Endothelial cell of umbilical vein (primary cell): Measurements from ENCODE around the gene SPATA6L. TPM values are rescaled to one million over a fixed set of nuclear protein-coding genes. Genes with fewer than 3 reads are reported as not detected.

Experiments
- BruUV-seq: library from RNA; stranded (reverse); fragments of 400-500 nt; replicated peaks from 2 replicates; lab custom pipeline; 2021; lab: Mats Ljungman, UMichigan
- CTCF ChIA-PET: fragments of 300-600, 350-600 bp; sonication (Branson Sonifier 250); formaldehyde crosslinking; loops from one replicate; lab custom pipeline; 2021; ENCODE audit warnings: antibody characterized with exemption, inconsistent platforms; lab: Charles Lee
- POLR2A ChIA-PET: fragments of 300-600, 350-600 bp; sonication (Branson Sonifier 250); formaldehyde crosslinking; loops from one replicate; lab custom pipeline; 2021; ENCODE audit warnings: antibody characterized with exemption, inconsistent platforms; lab: Charles Lee
- DNase-seq: peaks from one replicate; pipeline ENCODE4 v3.0.0-alpha.2; 2011; ENCODE audit warnings: low read depth, low spot score
- FAIRE-seq: peaks from 2 replicates; lab custom pipeline; 2011; peaks lifted over from hg19 to GRCh38; lab: Jason Lieb, UNC
- H2AFZ ChIP-seq: 2 replicates; pipeline ENCODE4 v1.6.0; 2012; ENCODE audit warnings: low read depth, low read length, control low read depth, inconsistent platforms
- H3K27ac ChIP-seq: 2 replicates; pipeline ENCODE4 v1.5.1; 2011; ENCODE audit warnings: low read depth, mild to moderate bottlenecking, control low read depth, low read length, moderate library complexity; ENCODE audit not compliant: insufficient read depth
- H3K27me3 ChIP-seq, 2 experiments: 2 replicates each; pipeline versions ENCODE4 v1.6.0 to v1.6.1; 2011; ENCODE audit warnings: low read length in 2 of 2, mixed read lengths in 1 of 2; ENCODE audit not compliant: control insufficient read depth in 2 of 2, insufficient read depth in 2 of 2
- H3K36me3 ChIP-seq, 2 experiments: 2 replicates in 1 of 2; 3 replicates in 1 of 2; pipeline ENCODE4 v1.5.1; 2011; ENCODE audit warnings: low read length in 2 of 2, mild to moderate bottlenecking in 1 of 2, moderate library complexity in 1 of 2; ENCODE audit not compliant: control insufficient read depth in 2 of 2, insufficient read depth in 2 of 2; ENCODE audit errors: extremely low read depth in 1 of 2
- H3K4me1 ChIP-seq: 3 replicates; pipeline ENCODE4 v1.5.1; 2011; ENCODE audit warnings: mild to moderate bottlenecking, low read length; ENCODE audit not compliant: control insufficient read depth, insufficient read depth; ENCODE audit errors: extremely low read depth
- H3K4me2 ChIP-seq: 2 replicates; pipeline ENCODE4 v1.6.1; 2011; ENCODE audit warnings: low read length, control low read depth, mixed read lengths; ENCODE audit not compliant: insufficient read depth
- H3K4me3 ChIP-seq, 3 experiments: fragments of 200-600 bp in 1 of 3; sonication (generic), shearing (Covaris generic) in 1 of 3; replicated peaks in 1 of 3; 2 replicates each; pipeline ENCODE4 v1.5.1; 2011 to 2016; ENCODE audit warnings: control low read depth in 3 of 3, low read length in 3 of 3, mild to moderate bottlenecking in 2 of 3, inconsistent platforms in 1 of 3, low read depth in 1 of 3, moderate library complexity in 1 of 3; ENCODE audit not compliant: insufficient read depth in 1 of 3
- H3K79me2 ChIP-seq: 2 replicates; pipeline ENCODE4 v1.6.0; 2012; ENCODE audit warnings: low read length, inconsistent platforms; ENCODE audit not compliant: control insufficient read depth, insufficient read depth
- H3K9ac ChIP-seq: replicated peaks from 2 replicates; pipeline ENCODE3; 2011; ENCODE audit warnings: low read length, control low read depth; ENCODE audit not compliant: insufficient read depth; ENCODE audit errors: extremely low read depth
- H3K9me1 ChIP-seq: replicated peaks from 3 replicates; pipeline ENCODE4 v1.6.0; 2011; ENCODE audit warnings: mild to moderate bottlenecking, low read length; ENCODE audit not compliant: control insufficient read depth, insufficient read depth; ENCODE audit errors: extremely low read depth
- H3K9me3 ChIP-seq: replicated peaks from 2 replicates; pipeline ENCODE4 v1.5.1; 2012; ENCODE audit warnings: low read length, inconsistent platforms; ENCODE audit not compliant: control insufficient read depth, insufficient read depth
- H4K20me1 ChIP-seq: replicated peaks from 2 replicates; pipeline ENCODE3; 2011; ENCODE audit warnings: mild to moderate bottlenecking, low read length; ENCODE audit not compliant: control insufficient read depth, insufficient read depth; ENCODE audit errors: extremely low read depth
- CTCF ChIP-seq, 2 donors: IDR thresholded peaks; 1 replicate in 1 of 2; 2 replicates in 1 of 2; pipeline ENCODE4 v1.5.1; 2011; ENCODE audit warnings: low read length in 2 of 2, mild to moderate bottlenecking in 2 of 2, moderate library complexity in 2 of 2, control low read depth in 1 of 2, inconsistent platforms in 1 of 2, low read depth in 1 of 2; ENCODE audit not compliant: insufficient read depth in 1 of 2; ENCODE audit errors: extremely low read depth in 1 of 2
- EZH2 ChIP-seq: IDR thresholded peaks from 2 replicates; pipeline ENCODE4 v1.6.1; 2012; ENCODE audit warnings: borderline replicate concordance, low read depth, mild to moderate bottlenecking, moderate library complexity, low read length, inconsistent platforms; ENCODE audit not compliant: severe bottlenecking
- FOS ChIP-seq: IDR thresholded peaks from 2 replicates; pipeline ENCODE4 v1.6.1; 2011; ENCODE audit warnings: mild to moderate bottlenecking, low read length, moderate library complexity, borderline replicate concordance; ENCODE audit not compliant: insufficient read depth
- GATA2 ChIP-seq: IDR thresholded peaks from 2 replicates; pipeline ENCODE4 v1.7.0; 2011; ENCODE audit warnings: low read depth, mild to moderate bottlenecking, moderate library complexity, mixed read lengths, low read length; ENCODE audit not compliant: insufficient read length, insufficient read depth
- JUN ChIP-seq: IDR thresholded peaks from 2 replicates; pipeline ENCODE4 v1.6.1; 2011; ENCODE audit warnings: borderline replicate concordance, low read depth; ENCODE audit not compliant: insufficient read length, insufficient read depth
- MAX ChIP-seq: IDR thresholded peaks from 2 replicates; pipeline ENCODE4 v1.6.1; 2011; ENCODE audit not compliant: insufficient read depth, insufficient read length
- MYC ChIP-seq: IDR thresholded peaks from one replicate; pipeline ENCODE4 v1.6.1; 2011; ENCODE audit warnings: mild to moderate bottlenecking, low read depth, low read length
- POLR2A ChIP-seq: IDR thresholded peaks from 2 replicates; pipeline ENCODE4 v1.6.1; 2012; ENCODE audit warnings: low read depth, mild to moderate bottlenecking, control low read depth, low read length
- POLR2AphosphoS5 ChIP-seq: IDR thresholded peaks from 2 replicates; pipeline ENCODE4 v1.6.1; 2012; ENCODE audit warnings: low read depth, mild to moderate bottlenecking, control low read depth, low read length, moderate library complexity; ENCODE audit not compliant: insufficient read depth
- dilution Hi-C: fragments of 300-500 bp; cut with MboI; formaldehyde crosslinking; loops from one replicate; pipeline ENCODE4 v1.15.0; 2019; ENCODE audit warnings: low sequenced_read_pairs; ENCODE audit not compliant: extremely low pct_ligation_motif_present
- intact Hi-C: fragments of 100-400 bp; cut with micrococcal nuclease; formaldehyde crosslinking; loops from one replicate; pipeline ENCODE4 v1.10.0; 2022
- polyA plus RNA-seq, 4 experiments: library from polyadenylated mRNA; depleted of rRNA in 3 of 4; stranded (reverse) in 3 of 4; unstranded in 1 of 4; fragments of >200 nt; gene quantifications; 2 replicates each; pipeline versions ENCODE4 v1.2.1 to v1.2.3, GENCODE V29; 2011 to 2012; ENCODE audit warnings: missing spikeins in 1 of 4
- total RNA-seq: library from RNA; stranded (reverse); gene quantifications from 2 replicates; pipeline ENCODE4 v1.2.3, GENCODE V29; 2021

SPATA6L gene
- total and polyA plus RNA-seq, 2 donors (not counting 3 experiments of a cell fraction or from before 2014, with no cell fraction given), result 0.40 to 1.5 TPM

- Histone ChIP-seq H3K27ac (no peak overlapping the region), H3K4me1 (peaks cover 7% of the 10 kb centered on the region), H3K9ac (no peak overlapping the region), H3K4me3 (no peak overlapping the region), H3K9me3 (no peaks in the 10 kb centered on the region), H3K9me1 (no peaks in the 10 kb centered on the region), H2AFZ (no peak overlapping the region), H3K27me3 (no peaks in the 10 kb centered on the region), H3K36me3 (no peaks in the 10 kb centered on the region), H3K79me2 (no peaks in the 10 kb centered on the region), H3K4me2 (no peak overlapping the region), H4K20me1 (no peaks in the 10 kb centered on the region)
- intact Hi-C loops, result no loop called here
- CTCF ChIA-PET, result interaction anchor here (1.3 kb wide), 1 partner anchor 53 kb away, joined by 3 read pairs; no protein-coding TSS in a partner anchor
- TF ChIP-seq JUN (no peak), MYC (no peak), GATA2 (no peak), MAX (no peak), FOS (no peak), POLR2AphosphoS5 (no peak), POLR2A (no peak), CTCF (IDR thresholded peaks at IDR 0.05; ENCODE audit: extremely low read depth in 1 of 2, insufficient read depth in 1 of 2, low read depth in 1 of 2, low read length in 2 of 2) (no peak), EZH2 (no peak)
- POLR2A ChIA-PET, result no interaction called here
- no peak for DNase-seq
- dilution Hi-C loops, result no loop called here
- no peak for FAIRE-seq
- BruUV-seq, result no TSS peak
Measured at GRCh38 chr9:4657426-4658159, 8.7 kb downstream of the SPATA6L start.
